ENCODE data around the gene SF3B1.

Gene SF3B1

DNA sequence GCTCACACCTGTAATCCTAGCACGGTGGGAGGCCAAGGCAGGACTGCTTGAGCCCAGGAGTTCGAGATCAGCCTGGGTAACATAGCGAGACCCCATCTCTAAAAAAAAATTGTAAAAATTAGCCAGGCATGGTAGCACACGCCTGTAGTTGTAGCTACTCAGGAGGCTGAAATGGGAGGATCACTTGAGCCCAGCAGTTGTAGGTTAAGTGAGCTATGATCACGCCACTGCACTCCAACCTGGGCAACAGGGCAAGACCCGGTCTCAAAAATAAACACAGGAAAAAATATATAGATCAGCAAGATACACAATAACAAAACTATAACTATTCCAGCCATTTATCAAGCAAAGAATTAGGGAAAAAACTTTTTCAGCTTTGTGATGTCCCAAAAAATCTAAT lies 3.0 kb downstream of the SF3B1 start:
- TF ChIP-seq, protein P1, sequence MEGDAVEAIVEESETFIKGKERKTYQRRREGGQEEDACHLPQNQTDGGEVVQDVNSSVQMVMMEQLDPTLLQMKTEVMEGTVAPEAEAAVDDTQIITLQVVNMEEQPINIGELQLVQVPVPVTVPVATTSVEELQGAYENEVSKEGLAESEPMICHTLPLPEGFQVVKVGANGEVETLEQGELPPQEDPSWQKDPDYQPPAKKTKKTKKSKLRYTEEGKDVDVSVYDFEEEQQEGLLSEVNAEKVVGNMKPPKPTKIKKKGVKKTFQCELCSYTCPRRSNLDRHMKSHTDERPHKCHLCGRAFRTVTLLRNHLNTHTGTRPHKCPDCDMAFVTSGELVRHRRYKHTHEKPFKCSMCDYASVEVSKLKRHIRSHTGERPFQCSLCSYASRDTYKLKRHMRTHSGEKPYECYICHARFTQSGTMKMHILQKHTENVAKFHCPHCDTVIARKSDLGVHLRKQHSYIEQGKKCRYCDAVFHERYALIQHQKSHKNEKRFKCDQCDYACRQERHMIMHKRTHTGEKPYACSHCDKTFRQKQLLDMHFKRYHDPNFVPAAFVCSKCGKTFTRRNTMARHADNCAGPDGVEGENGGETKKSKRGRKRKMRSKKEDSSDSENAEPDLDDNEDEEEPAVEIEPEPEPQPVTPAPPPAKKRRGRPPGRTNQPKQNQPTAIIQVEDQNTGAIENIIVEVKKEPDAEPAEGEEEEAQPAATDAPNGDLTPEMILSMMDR (IDR thresholded peaks at IDR 0.05; ENCODE audit: low read depth, low read length), result no peak
- no peak for DNase-seq (ENCODE audit: extremely low read depth, low read depth)

DNA sequence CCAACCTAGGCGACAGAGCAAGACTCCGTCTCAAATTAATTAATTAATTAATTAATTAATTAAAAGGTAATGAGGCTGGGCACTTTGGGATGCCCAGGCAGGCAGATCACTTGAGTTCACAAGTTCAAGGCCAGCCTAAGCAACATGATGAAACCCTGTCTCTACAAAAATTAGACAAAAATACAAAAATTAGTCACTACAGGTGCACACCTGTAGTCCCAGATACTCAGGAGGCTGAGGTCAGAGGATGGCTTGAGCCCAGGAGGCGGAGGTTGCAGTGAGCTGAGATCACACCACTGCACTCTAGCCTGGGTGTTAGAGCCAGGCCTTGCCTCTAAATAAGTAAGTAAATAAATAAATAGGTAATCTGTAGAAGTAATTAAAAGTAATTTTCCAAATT lies 6.8 kb downstream of the SF3B1 start:
- TF ChIP-seq, protein P1 (IDR thresholded peaks at IDR 0.05; ENCODE audit: low read depth, low read length), result no peak
- DNase-seq (ENCODE audit: extremely low read depth, low read depth), result no peak

DNA sequence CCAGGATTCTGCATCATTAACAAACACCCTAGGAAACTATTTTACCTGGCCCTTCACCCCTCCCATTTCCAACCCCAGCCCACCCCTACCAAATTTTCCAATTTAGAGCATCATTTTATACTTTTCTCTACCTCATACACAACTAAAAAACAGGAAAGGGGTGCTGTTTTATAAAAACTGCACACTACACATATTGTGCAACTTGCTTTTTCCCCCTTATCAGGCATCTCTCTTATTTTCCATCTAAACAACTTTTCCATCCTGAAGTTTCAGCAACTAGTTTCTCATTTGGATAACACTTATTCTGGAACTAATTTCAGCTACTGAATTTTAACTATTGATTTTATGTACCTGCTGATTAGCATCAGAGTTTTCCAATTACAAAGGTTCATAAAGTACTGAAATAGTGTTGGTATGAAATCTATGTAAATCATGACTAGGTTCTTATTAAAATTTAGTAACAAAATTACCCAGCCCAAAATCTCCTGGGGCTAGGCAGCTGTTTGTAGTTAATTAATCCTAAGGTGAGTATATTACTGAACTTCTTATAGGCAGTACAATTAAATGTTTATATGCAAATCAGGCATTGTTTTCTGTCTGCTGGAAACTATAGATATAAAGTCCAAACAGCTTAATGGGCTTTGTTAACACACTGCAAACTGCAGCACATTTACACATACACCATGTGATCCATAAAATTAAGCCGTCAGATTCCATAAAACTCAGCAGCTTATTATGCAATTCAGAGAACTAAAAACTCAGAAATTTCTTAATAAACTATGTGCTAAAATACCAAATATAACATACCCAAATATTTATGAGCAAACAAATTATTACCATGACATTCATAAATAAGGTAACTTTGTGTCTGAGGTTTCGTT lies 7.9 kb downstream of the SF3B1 start:
- TF ChIP-seq, protein P1 (IDR thresholded peaks at IDR 0.05; ENCODE audit: low read depth, low read length), result no peak
- DNase-seq (ENCODE audit: extremely low read depth, low read depth), result no peak

GRCh38 chr2:197425550-197425949 lies 9.3 kb downstream of the SF3B1 start:
- DNase-seq (ENCODE audit: extremely low read depth, low read depth), result no peak
- TF ChIP-seq, protein P1 (IDR thresholded peaks at IDR 0.05; ENCODE audit: low read depth, low read length), result no peak

- no peak for DNase-seq (ENCODE audit: extremely low read depth, low read depth)
- TF ChIP-seq, protein P1 (IDR thresholded peaks at IDR 0.05; ENCODE audit: low read depth, low read length), result no peak
These were observed 11.5 kb downstream of the SF3B1 start for GRCh38 chr2:197423307-197423706.

- DNase-seq (ENCODE audit: extremely low read depth, low read depth), result no peak
- TF ChIP-seq, protein P1 (IDR thresholded peaks at IDR 0.05; ENCODE audit: low read depth, low read length), result no peak
These were observed 15.4 kb downstream of the SF3B1 start for GRCh38 chr2:197419438-197419837.

DNA sequence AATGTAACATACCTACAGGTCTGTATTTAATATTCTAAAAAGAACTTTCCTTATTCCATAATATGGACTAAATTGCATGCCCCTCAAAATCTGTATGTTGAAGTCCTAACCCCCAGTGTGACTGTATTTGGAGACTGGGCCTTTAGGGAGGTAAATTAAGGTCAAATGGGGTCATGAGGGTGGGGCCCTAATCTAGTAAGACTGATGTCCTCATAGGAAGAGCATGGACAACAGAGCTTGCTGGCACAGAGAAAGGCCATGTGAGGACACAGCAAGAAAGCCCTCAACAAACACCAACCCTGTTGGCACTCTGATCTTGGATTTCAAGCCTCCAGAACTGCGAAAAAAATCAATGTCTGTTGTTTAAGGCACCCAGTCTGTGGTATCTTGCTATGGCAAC lies 18.6 kb downstream of the SF3B1 start:
- TF ChIP-seq, protein P1 (IDR thresholded peaks at IDR 0.05; ENCODE audit: low read depth, low read length), result no peak
- no peak for DNase-seq (ENCODE audit: extremely low read depth, low read depth)
